ENCODE results near the gene HNRNPA0.
"Not testable (repeated sequence)": the region's sequence is repeated elsewhere in the genome, so short reads cannot be mapped to it uniquely, and the experiment has no call there.

The HNRNPA0 gene

DNA sequence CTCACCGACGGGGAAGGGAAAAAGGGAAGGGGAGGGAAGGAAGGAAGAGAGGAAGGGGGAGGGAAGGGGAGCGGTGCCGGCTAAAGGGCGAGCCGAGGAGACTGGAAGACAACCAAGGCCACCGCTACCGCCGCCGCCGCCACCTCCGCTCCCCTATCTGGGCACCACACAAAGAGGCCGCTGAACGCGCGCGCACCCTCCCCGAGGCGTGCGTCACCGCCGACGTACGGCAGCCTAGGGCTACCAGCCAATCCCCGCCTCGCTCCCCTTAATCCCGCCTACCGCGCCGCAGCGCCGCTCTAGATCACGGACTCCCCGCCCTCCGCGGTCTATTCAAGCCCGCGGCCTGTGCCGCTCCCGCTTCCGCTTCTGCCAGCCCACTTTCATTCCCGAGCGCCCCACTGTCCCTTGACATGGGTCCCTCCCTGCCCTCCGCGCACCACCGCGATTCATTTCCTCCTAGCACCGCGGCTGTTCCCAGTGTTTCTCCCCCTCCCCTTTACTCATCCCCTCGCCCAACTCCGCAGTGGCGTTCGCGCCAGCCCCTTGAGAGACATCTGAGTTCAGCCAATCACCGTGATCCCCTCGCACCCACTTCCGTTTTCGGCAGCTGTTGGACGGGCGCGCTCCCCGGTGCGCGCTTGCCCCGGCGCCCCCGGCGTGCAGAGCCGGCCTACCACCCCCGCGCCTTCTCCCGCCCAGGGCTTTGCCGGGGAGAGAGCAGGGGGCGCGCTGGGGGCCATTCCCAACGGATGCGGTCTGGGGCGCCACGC lies at the start of gene HNRNPA0:
TSS of gene HNRNPA0 (minus strand) at position 176 of the 773 bp plus-strand sequence. CDS start 297 bp downstream, outside the sequence.
- DNase-seq (ENCODE audit: low read depth): peak; percentile 96

DNA sequence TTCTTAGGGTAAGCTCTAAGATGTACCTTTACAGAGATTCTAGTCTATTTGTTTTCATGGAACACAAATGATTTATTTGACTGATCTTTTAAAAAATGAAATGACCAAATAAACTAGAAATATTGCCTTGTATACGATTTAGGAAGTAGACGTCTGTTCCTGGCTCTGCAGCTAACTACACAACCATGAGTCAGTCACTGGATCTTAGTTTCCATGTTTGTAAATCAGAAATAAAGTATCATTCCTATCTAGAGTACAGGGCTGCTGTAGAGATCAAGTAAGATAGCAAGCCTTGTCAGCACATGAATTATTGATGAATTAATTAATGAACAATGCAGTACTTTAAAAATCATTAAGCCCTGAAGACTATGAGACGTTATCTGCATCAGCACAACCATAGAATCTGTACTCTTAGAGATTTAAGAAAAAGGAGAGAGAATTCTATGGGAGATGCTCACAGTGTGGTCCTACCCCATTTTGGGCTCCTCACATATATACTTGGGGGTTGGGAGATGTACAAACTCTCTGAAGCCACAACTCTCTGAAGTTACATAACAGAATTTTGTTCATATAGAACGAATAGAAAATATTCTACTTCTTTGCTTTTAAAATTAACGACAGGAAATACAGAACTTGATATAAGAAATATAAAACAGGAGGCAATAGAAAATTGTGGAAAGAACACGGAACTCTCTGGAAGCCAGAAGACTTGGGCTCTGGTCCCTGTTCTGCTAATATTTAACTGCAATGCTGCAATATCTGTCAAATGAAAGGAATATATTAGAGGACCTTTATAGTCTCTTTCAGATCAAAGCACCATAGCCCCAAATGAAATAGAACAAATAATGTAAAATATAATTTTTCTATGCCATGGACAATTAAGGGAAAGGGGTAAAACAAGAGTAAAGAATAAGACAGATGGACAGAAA lies 48.4 kb upstream of the HNRNPA0 start:
- no peak for DNase-seq (ENCODE audit: low read depth)

DNA sequence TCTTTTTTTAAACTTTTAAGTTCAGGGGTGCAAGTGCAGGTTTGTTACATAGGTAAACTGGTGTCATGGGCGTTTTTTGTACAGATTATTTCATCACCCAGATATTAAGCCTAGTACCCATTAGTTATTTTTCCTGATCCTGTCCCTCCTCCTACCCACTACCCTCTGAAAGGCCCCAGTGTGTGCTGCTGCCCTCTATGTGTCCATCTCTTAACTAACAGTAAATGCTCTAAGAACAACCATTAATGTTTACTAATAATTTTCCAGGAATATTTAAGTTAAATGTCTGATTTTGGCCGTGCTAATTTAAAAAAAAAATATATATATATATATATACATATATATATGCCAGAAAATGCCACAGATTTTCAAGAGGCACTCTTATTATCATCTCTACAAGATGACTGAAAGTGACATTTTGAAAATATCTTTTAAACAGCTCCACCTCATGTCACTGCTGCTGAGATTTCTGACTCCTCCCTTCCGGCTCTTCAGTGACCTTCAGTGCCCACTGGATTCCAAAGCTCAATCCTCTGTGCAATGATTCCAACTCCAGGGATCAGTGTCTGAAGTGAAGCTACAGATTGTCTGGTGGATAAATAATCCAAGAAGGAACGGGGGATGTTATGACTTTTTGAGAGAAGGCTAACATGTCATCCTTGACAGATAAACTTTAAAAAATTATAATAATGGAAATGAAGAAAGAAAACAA lies 46.7 kb upstream of the HNRNPA0 start:
- no peak for DNase-seq (ENCODE audit: low read depth)

DNA sequence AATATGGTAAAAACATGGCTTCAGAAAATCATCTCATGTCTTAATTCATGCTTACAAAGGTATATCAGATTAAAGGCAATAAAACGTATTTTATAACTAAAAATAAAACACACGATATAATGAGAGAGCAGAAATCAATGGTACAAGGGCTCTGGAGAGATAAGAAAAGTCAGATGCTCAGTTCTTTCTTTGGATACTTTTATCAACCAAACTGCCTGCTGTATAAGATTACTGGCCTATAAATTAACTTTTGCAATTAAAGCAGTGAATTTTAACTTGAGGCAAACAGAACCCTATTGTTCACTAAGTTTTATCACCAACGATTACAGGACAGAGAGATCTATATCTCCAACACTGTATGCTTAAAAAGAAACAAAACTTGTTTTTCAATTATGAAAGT lies 42.1 kb upstream of the HNRNPA0 start:
- DNase-seq (ENCODE audit: low read depth): no peak

DNA sequence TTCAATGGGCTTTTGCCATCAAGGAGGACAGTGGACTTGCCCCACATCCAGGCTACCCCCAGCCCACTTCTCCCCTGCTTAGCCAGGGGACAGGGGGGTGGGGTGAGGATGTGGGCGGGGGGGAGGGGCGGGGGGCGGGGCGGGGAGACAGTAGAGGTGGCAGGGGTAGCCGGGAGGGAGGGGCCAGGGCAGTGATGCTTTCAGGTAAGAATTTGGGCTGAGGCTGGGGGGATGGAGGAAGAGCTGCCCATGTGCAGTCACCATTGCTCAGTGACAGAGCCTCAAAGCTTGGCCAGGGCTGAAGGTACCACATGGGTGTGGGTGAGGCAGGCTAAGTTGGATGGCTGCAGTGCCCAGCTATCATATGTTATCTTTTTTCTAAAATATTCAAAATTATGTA lies 40.7 kb upstream of the HNRNPA0 start:
- DNase-seq (ENCODE audit: low read depth): no peak

DNA sequence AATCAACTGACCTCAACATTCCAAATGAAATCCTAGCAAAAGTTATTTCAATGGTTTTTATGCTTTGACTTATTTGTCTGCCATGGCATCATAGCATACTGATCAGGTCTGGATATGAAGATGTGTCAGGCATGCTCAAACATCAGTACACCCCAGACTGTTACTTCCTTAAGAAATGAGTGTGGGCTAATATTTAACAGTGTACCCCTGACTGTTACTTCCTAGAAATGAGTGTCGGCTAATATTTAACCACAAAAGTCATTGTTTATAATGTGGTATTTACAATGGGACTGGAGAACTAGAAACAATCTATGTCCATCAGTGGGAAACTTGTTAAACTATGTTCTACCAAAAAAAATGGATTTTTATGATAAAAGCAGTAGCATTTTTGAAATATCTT lies 38.1 kb upstream of the HNRNPA0 start:
- no peak for DNase-seq (ENCODE audit: low read depth)

DNA sequence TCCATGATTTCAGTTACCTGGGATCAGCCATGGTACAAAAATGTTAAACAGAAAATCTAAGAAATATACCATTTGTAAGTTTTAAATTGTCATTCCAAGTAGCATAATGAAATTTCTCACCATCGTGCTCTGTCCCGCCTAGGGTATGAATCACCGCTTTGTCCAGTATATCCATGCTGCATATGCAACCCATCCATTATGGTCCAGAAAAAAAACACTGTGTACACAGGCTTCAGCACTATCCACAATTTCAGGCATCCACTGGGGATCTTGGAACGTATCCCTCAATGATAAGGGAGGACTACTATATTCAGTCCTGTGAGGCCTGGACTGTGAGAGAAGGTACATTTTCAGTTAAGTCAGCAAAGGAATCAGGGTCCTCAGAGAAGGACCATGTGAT lies 37.6 kb upstream of the HNRNPA0 start:
- DNase-seq (ENCODE audit: low read depth): no peak

DNA sequence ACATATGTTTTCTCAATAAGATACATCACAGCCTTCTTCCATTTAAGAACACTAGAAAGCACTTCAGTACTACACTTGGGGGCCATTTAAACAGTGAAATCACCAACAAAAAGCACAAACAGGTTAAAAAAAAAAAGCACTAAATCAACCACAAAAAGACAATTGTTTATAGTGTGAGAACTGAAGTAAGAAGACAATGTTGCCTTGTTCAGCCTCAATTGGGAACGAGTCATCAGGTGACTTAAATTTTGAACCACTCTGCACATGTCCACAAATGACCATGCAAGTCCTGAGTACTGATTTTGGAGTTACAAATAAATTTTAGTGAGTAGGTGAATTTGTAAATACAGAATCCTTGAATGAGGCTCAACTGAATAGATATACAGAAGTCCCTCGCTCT lies 37.2 kb upstream of the HNRNPA0 start:
- DNase-seq (ENCODE audit: low read depth): no peak

DNA sequence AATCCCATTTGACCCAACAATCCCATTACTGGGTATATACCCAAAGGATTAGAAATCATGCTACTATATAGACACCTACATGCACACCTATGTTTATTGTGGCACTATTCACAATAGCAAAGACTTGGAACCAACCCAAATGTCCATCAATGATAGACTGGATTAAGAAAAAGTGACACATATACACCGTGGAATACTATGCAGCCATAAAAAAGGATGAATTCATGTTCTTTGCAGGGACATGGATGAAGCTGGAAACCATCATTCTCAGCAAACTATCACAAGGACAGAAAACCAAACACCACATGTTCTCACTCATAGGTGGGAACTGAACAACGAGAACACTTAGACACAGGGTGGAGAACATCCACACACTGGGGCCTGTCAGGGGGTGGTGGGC lies 34.4 kb upstream of the HNRNPA0 start:
- DNase-seq (ENCODE audit: low read depth): not testable (repeated sequence)

DNA sequence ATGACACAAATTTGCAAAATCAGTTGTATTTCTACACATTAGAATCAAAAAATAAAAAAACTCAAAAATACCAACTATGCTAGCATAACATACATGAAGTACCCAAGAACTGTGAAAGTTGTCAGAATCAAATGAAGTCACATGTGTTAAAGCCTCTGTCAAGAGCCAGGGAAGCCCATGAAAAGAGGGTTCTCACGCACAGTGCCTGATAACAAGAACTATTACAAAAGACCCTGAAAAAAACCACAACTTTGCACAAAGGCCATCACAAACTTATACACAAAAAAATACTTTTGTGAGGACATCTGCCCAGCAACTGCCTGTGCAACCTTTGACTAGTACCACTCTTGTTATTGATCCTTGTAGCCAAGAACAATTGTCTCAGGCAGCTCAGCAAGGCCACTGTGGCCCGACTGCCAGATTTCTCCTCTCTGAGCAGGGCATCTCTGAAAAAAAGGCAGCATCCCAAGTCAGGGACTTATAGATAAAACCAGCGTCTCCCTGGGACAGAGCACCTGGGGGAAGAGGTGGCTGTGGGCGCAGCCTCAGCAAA lies 28.9 kb upstream of the HNRNPA0 start:
- DNase-seq (ENCODE audit: low read depth): no peak

DNA sequence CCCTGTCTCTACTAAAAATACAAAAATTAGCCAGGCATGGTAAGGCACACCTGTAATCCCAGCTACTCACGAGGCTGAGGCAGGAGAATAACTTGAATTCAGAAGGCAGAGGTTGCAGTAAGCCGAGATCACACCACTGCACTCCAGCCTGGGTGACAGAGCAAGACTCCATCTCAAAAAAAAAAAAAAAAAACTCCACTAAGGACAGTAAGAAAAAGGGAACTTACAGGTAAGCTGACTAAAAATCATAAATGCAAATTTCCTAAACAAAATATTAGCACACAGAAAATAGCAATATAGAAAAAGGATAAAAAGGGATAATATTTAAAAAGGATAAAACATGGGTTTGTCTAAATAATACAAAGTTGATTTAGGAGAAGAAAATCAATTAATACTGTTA lies 27.9 kb upstream of the HNRNPA0 start:
- DNase-seq (ENCODE audit: low read depth): no peak

DNA sequence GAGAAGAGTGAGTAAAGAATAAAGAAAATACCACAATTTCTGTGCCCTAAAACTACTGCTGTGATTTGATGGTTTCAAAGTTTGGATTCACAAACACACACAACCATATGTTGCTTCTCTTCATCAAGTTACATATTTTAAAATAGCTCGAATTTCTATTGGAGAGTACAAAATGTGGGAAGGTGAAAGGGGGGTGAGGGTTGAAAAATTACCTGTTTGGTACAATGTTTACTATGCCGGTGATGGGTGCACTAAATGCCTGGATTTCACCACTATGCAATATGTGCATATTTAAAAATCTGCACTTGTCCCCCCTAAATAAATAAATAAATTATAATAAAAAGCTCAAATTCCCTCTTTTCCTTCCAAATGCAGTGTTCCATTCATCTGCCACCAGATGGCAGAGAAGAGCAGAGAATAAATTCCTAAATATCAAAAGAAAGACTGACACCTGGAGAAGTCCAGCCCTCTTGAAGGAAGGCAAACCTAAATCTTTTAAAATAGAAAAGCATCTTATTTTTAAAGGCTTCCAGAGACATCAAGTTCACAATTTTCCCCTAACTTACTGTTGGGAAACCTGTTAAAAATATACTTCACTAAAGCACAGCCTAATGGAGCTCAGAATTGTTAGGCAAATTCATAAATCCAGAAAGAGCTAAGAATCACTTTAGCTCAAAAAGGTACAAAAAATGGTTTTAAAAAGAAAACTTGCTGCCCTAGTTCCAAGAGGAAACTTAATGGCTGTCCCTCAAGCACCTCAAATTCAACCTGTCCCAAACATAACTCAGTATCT lies 24.8 kb upstream of the HNRNPA0 start:
- no peak for DNase-seq (ENCODE audit: low read depth)

DNA sequence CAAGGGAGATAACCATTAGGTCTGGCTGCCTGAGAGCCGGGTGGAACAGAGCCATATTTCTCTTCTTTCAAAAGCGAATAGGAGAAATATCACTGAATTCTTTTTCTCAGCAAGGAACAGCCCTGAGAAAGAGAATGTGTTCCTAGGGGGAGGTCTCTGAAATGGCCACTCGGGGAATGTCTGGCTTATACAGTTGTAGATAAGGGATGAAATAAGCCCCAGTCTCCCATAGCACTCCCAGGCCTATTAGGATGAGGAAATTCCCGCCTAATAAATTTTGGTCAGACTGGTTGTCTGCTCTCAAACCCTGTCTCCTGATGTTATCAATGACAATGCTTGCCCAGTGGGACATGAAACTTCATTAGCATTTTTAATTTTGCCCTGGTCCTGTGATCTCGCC lies 13.8 kb upstream of the HNRNPA0 start:
- not testable (repeated sequence) for DNase-seq (ENCODE audit: low read depth)

DNA sequence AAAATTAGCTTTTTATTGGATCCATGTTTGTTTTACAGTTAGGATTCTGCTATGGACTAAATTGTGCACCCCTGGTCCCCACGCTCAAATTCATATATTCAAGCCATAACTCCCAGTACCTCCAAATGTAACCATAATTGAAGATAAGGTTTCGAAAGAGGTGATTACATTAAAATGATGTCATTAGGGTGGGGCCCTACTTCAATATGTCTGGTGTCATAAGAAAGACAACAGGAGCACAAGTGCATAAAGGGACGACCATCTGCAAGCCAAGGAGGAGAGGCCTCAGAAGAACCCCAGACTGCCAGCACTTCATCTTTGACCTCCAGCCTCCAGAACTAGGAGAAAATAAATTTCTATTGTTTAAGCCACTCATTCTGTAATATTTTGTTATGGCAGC lies 7.4 kb upstream of the HNRNPA0 start:
- no peak for DNase-seq (ENCODE audit: low read depth)

DNA sequence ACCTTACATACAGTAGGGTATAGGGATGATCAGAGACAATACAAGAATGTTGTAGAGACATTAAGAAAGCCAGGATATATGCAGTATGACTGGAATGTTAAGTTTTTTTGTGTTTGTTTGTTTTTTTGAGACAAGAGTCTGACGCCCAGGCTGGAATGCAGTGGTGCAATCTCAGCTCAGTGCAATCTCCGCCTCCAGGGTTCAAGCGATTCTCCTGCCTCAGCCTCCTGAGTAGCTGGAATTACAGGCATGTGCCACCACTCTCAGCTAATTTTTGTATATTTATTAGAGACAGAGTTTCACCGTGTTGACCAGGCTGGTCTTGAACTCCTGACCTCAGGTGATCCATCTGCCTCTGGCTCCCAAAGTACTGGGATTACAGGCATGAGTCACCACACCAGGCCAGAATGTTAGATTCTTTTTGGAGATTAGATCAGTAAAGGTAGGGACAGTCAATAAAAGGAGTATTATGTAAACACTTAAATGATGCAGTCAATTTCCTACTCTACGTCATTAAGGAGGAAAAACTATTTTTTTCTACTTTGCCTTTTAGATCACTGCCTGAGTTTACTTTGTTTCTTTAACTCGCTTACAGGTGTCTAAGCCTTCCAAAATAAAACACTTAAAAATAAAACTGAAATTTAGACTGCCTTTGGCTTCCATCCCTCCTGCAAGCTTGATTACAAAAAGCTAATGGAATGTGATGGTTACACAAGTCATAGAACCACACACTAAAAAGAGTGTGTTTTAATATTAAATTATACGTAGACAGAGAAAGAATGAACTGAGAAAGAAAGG lies 6.8 kb upstream of the HNRNPA0 start:
- no peak for DNase-seq (ENCODE audit: low read depth)

DNA sequence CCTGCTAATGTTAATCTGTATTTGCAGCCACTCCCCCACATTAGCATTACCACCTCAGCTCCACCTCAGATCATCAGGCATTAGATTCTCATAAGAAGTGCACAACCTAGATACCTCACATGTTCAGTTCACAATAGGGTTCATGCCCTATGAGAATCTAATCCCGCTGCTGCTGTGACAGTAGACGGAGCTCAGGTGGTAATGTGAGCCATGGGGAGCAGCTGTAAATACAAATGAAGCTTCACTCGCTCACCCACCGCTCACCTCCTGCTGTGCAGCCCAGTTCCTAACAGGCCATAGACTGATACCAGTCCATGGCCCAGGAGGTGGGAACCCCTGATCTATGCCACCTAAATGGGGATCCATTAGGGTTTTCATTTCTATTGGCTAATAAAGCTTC lies 6.1 kb upstream of the HNRNPA0 start:
- no peak for DNase-seq (ENCODE audit: low read depth)

DNA sequence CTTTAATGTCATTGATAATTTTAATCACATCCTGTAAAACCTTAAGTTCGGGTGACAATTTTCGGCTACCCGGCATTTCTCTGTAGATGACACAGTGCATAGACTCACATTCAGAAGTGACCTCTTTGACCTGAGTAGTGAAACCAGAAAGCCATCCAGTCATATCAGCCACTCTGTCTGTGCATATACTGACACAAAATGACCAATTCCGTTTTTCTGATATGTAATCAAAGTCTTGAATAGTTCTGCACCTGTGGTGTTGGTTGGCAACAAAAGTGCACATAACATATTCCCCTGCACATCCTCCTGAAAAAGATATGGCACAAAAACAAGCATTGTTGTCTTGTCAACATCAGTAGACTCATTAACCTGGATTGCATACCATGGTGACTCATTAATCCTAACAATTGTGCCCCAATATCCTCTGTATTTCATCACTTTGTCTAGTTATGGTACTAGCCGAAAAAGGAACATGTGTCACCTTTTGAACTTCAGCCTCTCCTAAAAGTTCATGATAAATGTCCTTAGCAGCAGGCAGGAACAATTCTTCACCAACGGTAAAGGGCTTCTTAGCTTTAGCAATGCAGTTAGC lies 4.6 kb upstream of the HNRNPA0 start:
- DNase-seq (ENCODE audit: low read depth): no peak

DNA sequence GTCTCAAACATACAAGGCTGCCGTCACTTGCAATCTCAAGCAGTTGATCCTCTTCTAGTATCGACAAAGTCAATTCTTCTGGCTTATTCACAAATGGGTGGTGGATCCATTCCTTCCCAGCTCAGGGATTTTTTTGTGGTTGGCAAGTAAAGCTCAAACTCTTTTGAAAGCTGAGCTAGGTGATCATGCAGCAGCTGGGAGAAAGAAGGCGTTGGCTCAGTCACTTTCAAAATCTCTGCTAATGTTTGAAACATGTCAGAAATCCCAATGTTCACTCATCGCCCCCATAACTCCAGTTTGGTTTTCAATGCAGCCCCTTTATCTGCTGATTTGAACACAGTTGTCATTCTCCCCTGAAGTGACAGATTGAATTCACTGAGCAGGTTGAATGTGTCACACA lies 4.0 kb upstream of the HNRNPA0 start:
- no peak for DNase-seq (ENCODE audit: low read depth)

DNA sequence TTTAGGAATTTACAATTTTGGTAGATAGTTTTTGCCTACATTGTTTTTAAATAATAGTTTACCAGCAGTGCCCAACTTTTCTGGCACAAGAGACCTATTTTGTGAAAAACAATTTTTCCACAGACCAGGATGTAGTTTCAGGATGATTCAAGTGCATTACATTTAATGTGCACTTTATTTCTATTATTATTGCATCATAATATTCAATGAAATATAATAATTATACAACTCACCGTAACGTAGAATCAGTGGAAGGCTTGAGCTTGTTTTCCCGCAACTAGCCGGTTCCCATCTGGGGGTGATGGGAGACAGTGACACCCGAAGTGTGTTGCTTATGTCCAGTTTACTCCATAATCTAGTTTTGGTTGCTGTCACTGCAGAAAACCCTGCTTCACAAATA lies 3.5 kb upstream of the HNRNPA0 start:
- no peak for DNase-seq (ENCODE audit: low read depth)

All from activated T-helper 9 cell treated with anti-CD3 and anti-CD28 coated beads, Interleukin-2, amount 50 U/mL, for 16 hours (primary cell).